Measurements from ENCODE around the gene ATP5F1A. TPM values are rescaled to one million over a fixed set of nuclear protein-coding genes. Genes with fewer than 3 reads are reported as not detected.
"Not testable (repeated sequence)": the region's sequence is repeated elsewhere in the genome, so short reads cannot be mapped to it uniquely, and the experiment has no call there.

ATP5F1A gene
- total RNA-seq, 1 donor from 2014 or later = 457 TPM

GRCh38 chr18:46133534-46133933, 35.4 kb upstream of the ATP5F1A start:
- Mint-ChIP-seq H3K27me3 (ENCODE audit: unreplicated experiment) (no peaks in the 10 kb centered on the region), H3K27ac (ENCODE audit: unreplicated experiment) (no peak overlapping the region), H3K4me3 (ENCODE audit: unreplicated experiment) (no peak overlapping the region), H3K9me3 (ENCODE audit: unreplicated experiment) (no peaks in the 10 kb centered on the region), H3K4me1 (ENCODE audit: unreplicated experiment) (no peaks in the 10 kb centered on the region), H3K36me3 (ENCODE audit: low read depth, unreplicated experiment) (peaks cover 9% of the 10 kb centered on the region)
- no peak for DNase-seq (ENCODE audit: low spot score)
- no peak for TF ChIP-seq CTCF (IDR thresholded peaks at IDR 0.05; ENCODE audit: unreplicated experiment)

- H3K4me1 Mint-ChIP-seq (ENCODE audit: unreplicated experiment); H3K4me3 Mint-ChIP-seq (ENCODE audit: unreplicated experiment); DNase-seq (ENCODE audit: low spot score); H3K9me3 Mint-ChIP-seq (ENCODE audit: unreplicated experiment); H3K36me3 Mint-ChIP-seq (ENCODE audit: low read depth, unreplicated experiment); H3K27ac Mint-ChIP-seq (ENCODE audit: unreplicated experiment); H3K27me3 Mint-ChIP-seq (ENCODE audit: unreplicated experiment): not testable (repeated sequence)
Observed at GRCh38 chr18:46130549-46130948, 32.5 kb upstream of the ATP5F1A start.

GRCh38 chr18:46130061-46130460, 32.0 kb upstream of the ATP5F1A start:
- no peak for TF ChIP-seq CTCF (IDR thresholded peaks at IDR 0.05; ENCODE audit: unreplicated experiment)
- Mint-ChIP-seq H3K36me3 (ENCODE audit: low read depth, unreplicated experiment) (peaks cover 9% of the 10 kb centered on the region), H3K9me3 (ENCODE audit: unreplicated experiment) (no peaks in the 10 kb centered on the region), H3K4me1 (ENCODE audit: unreplicated experiment) (peaks cover 9% of the 10 kb centered on the region), H3K27me3 (ENCODE audit: unreplicated experiment) (no peaks in the 10 kb centered on the region), H3K27ac (ENCODE audit: unreplicated experiment) (no peak overlapping the region), H3K4me3 (ENCODE audit: unreplicated experiment) (no peak overlapping the region)
- no peak for DNase-seq (ENCODE audit: low spot score)

GRCh38 chr18:46126625-46127024, 28.5 kb upstream of the ATP5F1A start:
- H3K9me3 Mint-ChIP-seq (ENCODE audit: unreplicated experiment); H3K27me3 Mint-ChIP-seq (ENCODE audit: unreplicated experiment); DNase-seq (ENCODE audit: low spot score); H3K36me3 Mint-ChIP-seq (ENCODE audit: low read depth, unreplicated experiment); H3K27ac Mint-ChIP-seq (ENCODE audit: unreplicated experiment); H3K4me1 Mint-ChIP-seq (ENCODE audit: unreplicated experiment); H3K4me3 Mint-ChIP-seq (ENCODE audit: unreplicated experiment): not testable (repeated sequence)

GRCh38 chr18:46113751-46114150, 15.7 kb upstream of the ATP5F1A start:
- no peak for DNase-seq (ENCODE audit: low spot score)
- Mint-ChIP-seq H3K27ac (ENCODE audit: unreplicated experiment) (no peak overlapping the region), H3K9me3 (ENCODE audit: unreplicated experiment) (no peaks in the 10 kb centered on the region), H3K36me3 (ENCODE audit: low read depth, unreplicated experiment) (peaks cover 15% of the 10 kb centered on the region), H3K4me3 (ENCODE audit: unreplicated experiment) (no peak overlapping the region), H3K27me3 (ENCODE audit: unreplicated experiment) (no peaks in the 10 kb centered on the region), H3K4me1 (ENCODE audit: unreplicated experiment) (peaks cover 10% of the 10 kb centered on the region)
- TF ChIP-seq CTCF (IDR thresholded peaks at IDR 0.05; ENCODE audit: unreplicated experiment) = no peak

- peaks cover 10% of the 10 kb centered on the region for H3K4me1 Mint-ChIP-seq (ENCODE audit: unreplicated experiment)
- H3K36me3 Mint-ChIP-seq (ENCODE audit: low read depth, unreplicated experiment) = peaks cover 15% of the 10 kb centered on the region
- H3K4me3 Mint-ChIP-seq (ENCODE audit: unreplicated experiment) = no peak overlapping the region
- no peak for DNase-seq (ENCODE audit: low spot score)
- no peak for TF ChIP-seq CTCF (IDR thresholded peaks at IDR 0.05; ENCODE audit: unreplicated experiment)
- H3K9me3 Mint-ChIP-seq (ENCODE audit: unreplicated experiment) = no peaks in the 10 kb centered on the region
- H3K27ac Mint-ChIP-seq (ENCODE audit: unreplicated experiment) = no peak overlapping the region
- no peaks in the 10 kb centered on the region for H3K27me3 Mint-ChIP-seq (ENCODE audit: unreplicated experiment)
Observed at GRCh38 chr18:46110406-46110805, 12.3 kb upstream of the ATP5F1A start.

Data from endothelial cell (in vitro differentiated cells).